H1 (cell line): ENCODE measurements around the gene PPP1R18. TPM values are rescaled to one million over a fixed set of nuclear protein-coding genes. Genes with fewer than 3 reads are reported as not detected.

Source experiments
- CTCF ChIA-PET: fragments of 300-600 bp; sonication (Branson Sonifier 250); formaldehyde crosslinking; loops from one replicate; lab custom pipeline; 2021; ENCODE audit not compliant: partially characterized antibody; lab: Charles Lee
- POLR2A ChIA-PET: fragments of 300-600 bp; sonication (Branson Sonifier 250); formaldehyde crosslinking; loops from one replicate; lab custom pipeline; 2021; ENCODE audit warnings: inconsistent platforms; ENCODE audit not compliant: partially characterized antibody; lab: Charles Lee
- DNase-seq, 2 experiments: peaks; one replicate each; pipeline versions ENCODE4 v3.0.0 to v3.0.0-alpha.2; 2010 to 2022; ENCODE audit warnings: low spot score in 2 of 2, low read depth in 1 of 2, mixed read lengths in 1 of 2
- FAIRE-seq: peaks from 2 replicates; lab custom pipeline; 2011; peaks lifted over from hg19 to GRCh38; lab: Jason Lieb, UNC
- H2AFZ ChIP-seq: 2 replicates; pipeline ENCODE4 v1.8.1; 2012; ENCODE audit warnings: low read length, inconsistent platforms
- H2AK5ac ChIP-seq: 2 replicates; pipeline ENCODE4 v1.6.1; 2013; ENCODE audit warnings: low read depth, low read length
- H2BK120ac ChIP-seq: replicated peaks from 2 replicates; pipeline ENCODE3; 2013; ENCODE audit warnings: low read depth, low read length, inconsistent platforms
- H2BK12ac ChIP-seq: 2 replicates; pipeline ENCODE4 v1.6.1; 2013; ENCODE audit warnings: low read depth, low read length
- H2BK15ac ChIP-seq: 2 replicates; pipeline ENCODE4 v1.6.1; 2013; ENCODE audit warnings: low read length
- H2BK20ac ChIP-seq: 2 replicates; pipeline ENCODE4 v1.6.1; 2013; ENCODE audit warnings: low read length
- H2BK5ac ChIP-seq: 2 replicates; pipeline ENCODE4 v1.6.1; 2013; ENCODE audit warnings: low read depth, low read length
- H3K14ac ChIP-seq: 2 replicates; pipeline ENCODE4 v1.6.1; 2013; ENCODE audit warnings: inconsistent platforms; ENCODE audit not compliant: insufficient read length
- H3K18ac ChIP-seq: 2 replicates; pipeline ENCODE4 v1.6.1; 2013; ENCODE audit warnings: low read length; ENCODE audit errors: extremely low read depth
- H3K23ac ChIP-seq: 2 replicates; pipeline ENCODE4 v1.6.1; 2013; ENCODE audit warnings: inconsistent platforms; ENCODE audit not compliant: insufficient read length
- H3K23me2 ChIP-seq: 2 replicates; pipeline ENCODE4 v1.6.1; 2013; ENCODE audit warnings: low read depth, low read length
- H3K27ac ChIP-seq: 2 replicates; pipeline ENCODE4 v1.6.1; 2011; ENCODE audit warnings: low read depth, low read length, inconsistent platforms
- H3K27me3 ChIP-seq, 4 experiments: replicated peaks in 1 of 4; 1 replicate in 1 of 4; 2 replicates in 3 of 4; pipeline versions ENCODE4 v1.6.1 to v1.8.1; 2011 to 2013; ENCODE audit warnings: low read length in 3 of 4, mild to moderate bottlenecking in 3 of 4, inconsistent platforms in 2 of 4, mixed read lengths in 2 of 4, moderate library complexity in 1 of 4; ENCODE audit not compliant: control insufficient read depth in 3 of 4, insufficient read depth in 3 of 4; ENCODE audit errors: extremely low read depth in 1 of 4
- H3K36me3 ChIP-seq, 4 experiments: 2 replicates each; pipeline versions ENCODE4 v1.6.1 to v1.8.1; 2011 to 2013; ENCODE audit warnings: mild to moderate bottlenecking in 4 of 4, low read length in 3 of 4, moderate library complexity in 2 of 4, control low read depth in 1 of 4, inconsistent platforms in 1 of 4; ENCODE audit not compliant: insufficient read depth in 4 of 4, control insufficient read depth in 2 of 4
- H3K4ac ChIP-seq: replicated peaks from 2 replicates; pipeline ENCODE3; 2013; ENCODE audit warnings: low read length, low read depth, mixed read lengths, inconsistent platforms; ENCODE audit not compliant: insufficient read length
- H3K4me1 ChIP-seq, 4 experiments: replicated peaks in 1 of 4; 1 replicate in 1 of 4; 2 replicates in 3 of 4; pipeline versions ENCODE4 v1.6.1 to v1.8.1; 2011 to 2013; ENCODE audit warnings: low read length in 3 of 4, inconsistent platforms in 2 of 4, mixed read lengths in 1 of 4; ENCODE audit not compliant: insufficient read depth in 4 of 4, control insufficient read depth in 3 of 4
- H3K4me2 ChIP-seq, 2 experiments: 2 replicates each; pipeline versions ENCODE4 v1.6.1 to v1.8.1; 2011 to 2013; ENCODE audit warnings: low read depth in 2 of 2, low read length in 2 of 2, control low read depth in 1 of 2, inconsistent platforms in 1 of 2, mild to moderate bottlenecking in 1 of 2; ENCODE audit not compliant: insufficient read depth in 1 of 2
- H3K4me3 ChIP-seq, 4 experiments: fragments of 200-600, 300-600 bp in 1 of 4; sonication (generic), shearing (Covaris generic), sonication (Bioruptor Twin) in 1 of 4; 2 replicates each; pipeline versions ENCODE4 v1.5.1 to v1.8.1; 2011 to 2016; ENCODE audit warnings: low read length in 4 of 4, low read depth in 3 of 4, control low read depth in 2 of 4, inconsistent platforms in 2 of 4, mild to moderate bottlenecking in 2 of 4, mixed read lengths in 1 of 4, moderate library complexity in 1 of 4; ENCODE audit not compliant: insufficient read depth in 2 of 4; ENCODE audit errors: extremely low read depth in 1 of 4
- H3K56ac ChIP-seq: replicated peaks from 2 replicates; pipeline ENCODE3; 2013; ENCODE audit warnings: low read depth, mild to moderate bottlenecking, mixed read lengths, low read length, inconsistent platforms; ENCODE audit not compliant: insufficient read length
- H3K79me1 ChIP-seq: 2 replicates; pipeline ENCODE4 v1.6.1; 2013; ENCODE audit warnings: low read depth, low read length, control low read depth
- H3K79me2 ChIP-seq, 2 experiments: 2 replicates each; pipeline versions ENCODE4 v1.6.1 to v1.8.1; 2012 to 2013; ENCODE audit warnings: low read length in 2 of 2, mild to moderate bottlenecking in 2 of 2, inconsistent platforms in 1 of 2; ENCODE audit not compliant: insufficient read depth in 2 of 2, control insufficient read depth in 1 of 2
- H3K9ac ChIP-seq, 4 experiments: replicated peaks in 1 of 4; 1 replicate in 1 of 4; 2 replicates in 3 of 4; pipeline versions ENCODE4 v1.6.1 to v1.8.1; 2011 to 2013; ENCODE audit warnings: low read depth in 3 of 4, low read length in 3 of 4, control low read depth in 2 of 4, mild to moderate bottlenecking in 2 of 4, moderate library complexity in 2 of 4, inconsistent platforms in 1 of 4; ENCODE audit errors: extremely low read depth in 1 of 4
- H3K9me3 ChIP-seq, 2 experiments: 2 replicates each; pipeline versions ENCODE4 v1.6.1 to v1.8.1; 2012 to 2013; ENCODE audit warnings: mild to moderate bottlenecking in 2 of 2, moderate library complexity in 2 of 2, control low read depth in 1 of 2, inconsistent platforms in 1 of 2, low read depth in 1 of 2, low read length in 1 of 2, mixed read lengths in 1 of 2; ENCODE audit not compliant: insufficient read depth in 2 of 2
- H4K20me1 ChIP-seq, 2 experiments: replicated peaks in 1 of 2; 2 replicates each; pipeline versions ENCODE3 to v1.8.1; 2011 to 2013; ENCODE audit warnings: inconsistent platforms in 2 of 2, low read length in 2 of 2, mild to moderate bottlenecking in 1 of 2; ENCODE audit not compliant: insufficient read depth in 2 of 2, control insufficient read depth in 1 of 2
- H4K5ac ChIP-seq: 2 replicates; pipeline ENCODE4 v1.6.1; 2013; ENCODE audit warnings: low read length, low read depth, mixed read lengths, inconsistent platforms; ENCODE audit not compliant: insufficient read length
- H4K8ac ChIP-seq: 2 replicates; pipeline ENCODE4 v1.8.0; 2013; ENCODE audit warnings: mild to moderate bottlenecking, moderate library complexity, low read length, inconsistent platforms; ENCODE audit not compliant: insufficient read depth; ENCODE audit errors: extremely low read depth
- H4K91ac ChIP-seq: replicated peaks from 2 replicates; pipeline ENCODE3; 2013; ENCODE audit warnings: low read length, mixed read lengths, inconsistent platforms; ENCODE audit not compliant: insufficient read length
- SIX5 ChIP-seq: IDR thresholded peaks from 2 replicates; pipeline ENCODE4 v1.6.1; 2011; ENCODE audit warnings: mild to moderate bottlenecking, low read depth, low read length
- SRF ChIP-seq: IDR thresholded peaks from 2 replicates; pipeline ENCODE4 v1.6.1; 2011; ENCODE audit warnings: mild to moderate bottlenecking, low read depth, low read length, moderate library complexity
- TAF7 ChIP-seq: optimal IDR thresholded peaks from 2 replicates; pipeline ENCODE3; 2011; ENCODE audit warnings: low read depth, mild to moderate bottlenecking, inconsistent platforms, low read length, moderate library complexity, borderline replicate concordance
- TEAD4 ChIP-seq: IDR thresholded peaks from 2 replicates; pipeline ENCODE4 v1.6.1; 2012; ENCODE audit warnings: low read depth, low read length, inconsistent platforms, mixed read lengths
- WGBS, 2 experiments: shearing (Covaris generic) in 1 of 2; methylation state at CpG; one replicate each; pipeline versions ENCODE4 v1.1.6 to v1.1.7; 2013 to 2015; ENCODE audit warnings: low lambda C conversion rate in 2 of 2, mixed read lengths in 2 of 2, inconsistent platforms in 1 of 2, low coverage in 1 of 2, missing lambda C conversion rate in 1 of 2; ENCODE audit not compliant: insufficient replicate concordance in 2 of 2, insufficient coverage in 1 of 2, insufficient read length in 1 of 2; ENCODE audit errors: extremely low coverage in 1 of 2, missing lambda C conversion rate in 1 of 2; 5-methylcytosine and 5-hydroxymethylcytosine counted together
- polyA plus RNA-seq, 7 experiments: library from polyadenylated mRNA; depleted of rRNA in 3 of 7; stranded (reverse) in 5 of 7; unstranded in 2 of 7; fragments of >200 nt in 5 of 7; fragments of 200-250 nt in 2 of 7; gene quantifications; 1 replicate in 5 of 7; 2 replicates in 1 of 7; 4 replicates in 1 of 7; pipeline versions ENCODE4 v1.2.1 to v1.2.3, GENCODE V29; 2011 to 2013; ENCODE audit warnings: missing spikeins in 2 of 7, mixed read lengths in 2 of 7
- total RNA-seq: library from RNA; stranded (reverse); fragmentation: NEBNext Ultra II Directional; extraction: Animal tissue kit (Norgen Biotek cat#: 25700); gene quantifications from 2 replicates; pipeline ENCODE4 v1.2.1, GENCODE V29; 2021

The PPP1R18 gene
- total and polyA plus RNA-seq, 2 of the 8 experiments (the other 6 are each of a cell fraction or from before 2014, with no cell fraction given) = 25.1 to 29.1 TPM

DNA sequence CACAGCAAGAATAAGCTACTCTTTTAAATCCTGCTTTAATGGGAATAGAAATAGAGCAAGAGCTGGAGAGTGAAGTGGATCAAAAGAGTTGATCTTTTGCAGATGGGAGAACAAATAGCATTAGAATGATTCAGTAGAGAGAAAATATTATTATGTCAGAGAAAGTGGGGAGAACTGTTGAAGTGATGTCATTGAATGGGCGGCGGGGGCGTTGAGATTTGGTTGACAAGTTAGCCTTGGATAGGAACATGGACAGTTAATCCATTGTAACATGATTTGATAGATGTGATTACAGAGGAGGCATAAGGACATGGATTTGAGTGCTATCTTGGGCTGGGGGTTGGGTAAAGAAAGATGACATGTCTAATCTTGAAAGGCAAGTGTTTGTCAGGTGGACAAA, 50.6 kb downstream of the PPP1R18 start:
- H3K79me2 ChIP-seq = no peaks in the 10 kb centered on the region

More for the DNA sequence above, 50.6 kb downstream of the PPP1R18 start:
- CTCF ChIA-PET = interaction anchor here (0.6 to 0.7 kb wide), 2 partner anchors 8 to 766 kb away, joined by 3 read pairs; no protein-coding TSS in a partner anchor
- no peaks in the 10 kb centered on the region for H4K20me1 ChIP-seq
- no peak overlapping the region for H4K5ac ChIP-seq
- no peak overlapping the region for H3K4me2 ChIP-seq
- no peak for FAIRE-seq
- no peak overlapping the region for H2BK20ac ChIP-seq
- H3K14ac ChIP-seq = no peak overlapping the region
- H2AFZ ChIP-seq = no peak overlapping the region
- no peaks in the 10 kb centered on the region for H3K79me1 ChIP-seq
- no peaks in the 10 kb centered on the region for H3K27me3 ChIP-seq
- H4K91ac ChIP-seq = no peak overlapping the region
- 100% methylated on average over 3 of the region's 3 CpGs; no CpG with 5 or more reads in 1 of the 2 experiments for WGBS, 2 experiments
- no peaks in the 10 kb centered on the region for H3K9me3 ChIP-seq
- no peak overlapping the region for H3K4me3 ChIP-seq
- no peak for DNase-seq
- no peak overlapping the region for H3K56ac ChIP-seq
- H3K36me3 ChIP-seq = peaks cover 2 to 25% (median 12%) of the 10 kb centered on the region in 4 experiments; a peak in 7 of 8 replicates
- H2AK5ac ChIP-seq = no peak overlapping the region
- no peak overlapping the region for H3K4ac ChIP-seq
- H2BK15ac ChIP-seq = no peak overlapping the region
- no peak overlapping the region for H2BK120ac ChIP-seq
- no peak for TF ChIP-seq TAF7
- no peak for TF ChIP-seq SIX5
- no peak for TF ChIP-seq TEAD4
- no peak for TF ChIP-seq SRF
- no peak overlapping the region for H3K27ac ChIP-seq
- no peak overlapping the region for H2BK12ac ChIP-seq
- POLR2A ChIA-PET = interaction anchor here (0.9 to 1.9 kb wide), 3 partner anchors 18 to 82 kb away, joined by 3 to 6 read pairs (median 4); partner anchors contain the start of genes MDC1, MRPS18B and PPP1R10
- H3K23me2 ChIP-seq = no peaks in the 10 kb centered on the region
- H3K23ac ChIP-seq = no peak overlapping the region
- no peak overlapping the region for H3K18ac ChIP-seq
- H4K8ac ChIP-seq = no peak overlapping the region
- H2BK5ac ChIP-seq = no peak overlapping the region
- H3K9ac ChIP-seq = no peak overlapping the region
- no peaks in the 10 kb centered on the region for H3K4me1 ChIP-seq
